NCI-H187 treated with DMSO at 0.1 percent for 48 hours (cell line): ENCODE results near the gene RBKS.
"Not testable (repeated sequence)": the region's sequence is repeated elsewhere in the genome, so short reads cannot be mapped to it uniquely, and the experiment has no call there.

Experiments used
- DNase-seq: peaks from one replicate; lab custom pipeline; 2025; lab: John Stamatoyannopoulos, UW

Gene RBKS

GRCh38 chr2:27762951-27763906 lies 127.0 kb downstream of the RBKS start:
- no peak for DNase-seq

DNA sequence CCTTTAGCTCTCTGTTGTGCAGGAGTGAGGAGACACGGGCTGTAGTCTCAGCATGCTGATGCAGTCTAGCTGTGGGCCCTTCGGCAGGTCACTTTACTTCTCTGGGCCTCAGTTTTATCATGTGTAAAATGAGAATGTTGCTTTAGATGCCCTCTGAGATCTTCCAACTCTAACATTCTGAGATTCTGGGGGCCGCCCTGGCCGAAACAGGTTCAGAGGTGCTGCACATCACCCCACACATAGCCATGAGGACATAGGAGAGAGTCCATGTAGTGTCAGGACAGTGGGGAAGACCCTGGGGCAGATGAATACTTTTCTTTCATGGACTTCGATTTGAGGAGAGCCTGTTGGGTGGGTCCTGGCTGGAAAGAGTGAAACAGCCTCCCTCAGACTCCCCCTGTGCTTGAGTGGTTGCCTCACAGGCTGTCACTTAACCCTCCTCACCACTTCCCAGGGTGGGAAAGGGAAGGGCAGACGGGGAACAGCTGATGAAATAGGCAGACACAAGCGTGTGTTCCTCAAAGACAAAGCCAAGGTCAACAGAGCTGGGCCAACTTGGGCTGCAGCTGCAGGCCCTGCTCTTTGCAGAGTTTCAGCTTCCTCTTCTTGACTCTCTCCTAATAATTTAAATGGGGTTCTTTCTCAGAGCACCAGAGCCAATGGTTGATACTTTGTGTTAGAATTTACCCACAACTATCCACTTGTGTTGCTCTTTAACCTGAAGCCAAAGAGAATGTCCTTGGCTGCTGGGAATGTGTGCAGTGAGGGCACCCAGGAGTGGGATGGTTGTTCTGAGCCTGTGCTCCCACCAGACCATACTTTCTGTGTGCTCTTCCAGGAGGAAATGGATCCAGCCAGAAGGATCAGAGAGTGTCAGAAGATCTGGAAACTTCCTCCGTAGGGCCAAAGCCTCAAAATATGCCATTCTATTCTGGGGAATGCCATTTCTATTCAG lies 133.4 kb downstream of the RBKS start:
- DNase-seq, result no peak

DNA sequence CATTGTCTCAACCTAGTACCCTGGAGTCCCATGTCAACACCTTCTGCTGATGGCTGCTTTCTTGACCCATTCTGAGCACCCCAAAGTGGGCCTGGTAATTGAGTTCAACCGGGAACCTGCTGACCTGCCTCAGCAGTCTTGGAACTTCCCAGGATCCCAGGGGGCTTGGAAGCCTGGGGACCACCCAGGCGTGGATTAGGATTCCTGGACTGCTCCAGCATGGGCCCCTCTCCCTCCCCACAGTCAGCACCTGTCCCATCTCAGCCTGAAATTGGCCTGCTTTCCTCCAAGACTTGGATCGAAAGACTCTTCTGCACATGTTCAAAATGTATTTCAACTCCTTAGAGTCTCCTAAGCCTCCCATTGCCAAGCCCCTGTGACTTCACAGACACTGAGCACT lies 134.1 kb downstream of the RBKS start:
- no peak for DNase-seq

- no peak for DNase-seq
Measured at GRCh38 chr2:27754831-27755230, 135.4 kb downstream of the RBKS start.

DNA sequence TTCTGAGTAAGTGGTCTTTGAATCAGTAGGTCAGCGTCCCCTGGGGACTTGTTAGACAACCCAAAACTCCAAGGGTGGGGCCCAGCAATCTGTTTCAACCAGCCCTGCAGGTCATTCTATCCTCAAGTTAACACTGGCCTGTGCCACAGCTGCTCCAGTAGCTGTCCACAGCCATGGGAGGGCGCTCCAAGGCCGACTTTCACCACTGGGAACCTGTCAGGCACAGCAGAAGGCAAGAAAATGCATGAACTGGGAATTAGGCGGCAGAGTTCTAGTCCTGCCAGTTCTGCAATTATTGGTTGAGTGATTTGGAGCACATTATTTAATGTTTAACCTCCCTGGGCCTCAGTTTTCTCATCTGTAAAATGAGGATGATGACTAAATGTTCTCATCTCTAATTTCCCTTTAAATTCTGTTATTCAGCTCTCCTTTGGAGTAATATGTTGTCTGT lies 136.0 kb downstream of the RBKS start:
- no peak for DNase-seq

DNA sequence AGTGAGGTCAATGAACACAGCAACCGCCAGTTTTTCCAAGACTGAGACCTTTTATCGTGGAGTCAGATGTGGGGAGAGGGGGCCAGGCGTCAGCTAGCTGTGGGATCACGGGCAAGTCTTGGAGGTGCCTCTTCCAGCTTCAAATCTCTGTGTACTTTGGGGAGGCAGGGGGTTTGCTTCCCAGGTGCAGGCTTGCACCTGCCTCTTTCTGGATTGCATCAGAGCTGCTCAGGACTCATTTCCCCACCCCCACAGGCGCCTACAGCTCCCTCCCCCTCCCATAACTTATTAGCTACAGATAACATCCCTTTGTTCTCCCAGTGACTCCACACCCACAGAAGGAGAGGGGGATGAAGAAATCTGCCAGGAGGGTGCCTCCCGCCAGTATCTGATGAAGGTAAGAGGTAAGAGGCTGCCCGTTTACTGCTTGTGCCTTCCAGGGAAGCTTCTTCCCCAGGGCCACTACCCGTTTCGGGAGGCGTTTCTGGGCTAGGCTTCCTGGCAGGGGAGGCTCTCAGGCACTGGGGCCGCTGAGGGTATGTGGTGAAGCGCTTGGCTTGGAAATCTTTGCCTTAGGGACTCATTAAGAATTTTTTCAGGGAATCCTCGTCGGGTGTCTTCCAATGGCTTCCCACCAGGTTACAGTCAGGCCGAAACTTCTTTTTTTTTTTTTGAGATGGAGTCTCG lies 137.5 kb downstream of the RBKS start:
- peak; percentile 85 for DNase-seq

DNA sequence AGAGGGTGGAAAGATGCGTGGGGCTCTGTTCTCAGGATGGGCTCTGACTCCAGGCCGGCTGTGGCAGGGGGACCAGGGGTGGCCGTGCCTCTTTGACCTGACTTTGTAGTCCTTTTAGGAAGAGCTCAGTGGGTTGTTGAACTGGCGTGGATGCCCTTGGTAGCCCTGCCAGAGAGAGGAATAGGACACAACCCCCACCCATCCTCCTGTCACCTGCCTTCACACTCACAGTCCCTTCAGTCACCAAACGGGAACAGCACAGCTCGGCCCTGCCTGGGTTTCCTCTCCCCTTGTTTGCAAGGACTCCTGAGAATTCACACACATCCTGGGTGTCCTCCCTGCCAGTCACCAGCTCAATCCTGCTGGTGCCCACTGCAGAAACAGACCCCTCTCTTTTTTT lies 138.8 kb downstream of the RBKS start:
- DNase-seq, result no peak

DNA sequence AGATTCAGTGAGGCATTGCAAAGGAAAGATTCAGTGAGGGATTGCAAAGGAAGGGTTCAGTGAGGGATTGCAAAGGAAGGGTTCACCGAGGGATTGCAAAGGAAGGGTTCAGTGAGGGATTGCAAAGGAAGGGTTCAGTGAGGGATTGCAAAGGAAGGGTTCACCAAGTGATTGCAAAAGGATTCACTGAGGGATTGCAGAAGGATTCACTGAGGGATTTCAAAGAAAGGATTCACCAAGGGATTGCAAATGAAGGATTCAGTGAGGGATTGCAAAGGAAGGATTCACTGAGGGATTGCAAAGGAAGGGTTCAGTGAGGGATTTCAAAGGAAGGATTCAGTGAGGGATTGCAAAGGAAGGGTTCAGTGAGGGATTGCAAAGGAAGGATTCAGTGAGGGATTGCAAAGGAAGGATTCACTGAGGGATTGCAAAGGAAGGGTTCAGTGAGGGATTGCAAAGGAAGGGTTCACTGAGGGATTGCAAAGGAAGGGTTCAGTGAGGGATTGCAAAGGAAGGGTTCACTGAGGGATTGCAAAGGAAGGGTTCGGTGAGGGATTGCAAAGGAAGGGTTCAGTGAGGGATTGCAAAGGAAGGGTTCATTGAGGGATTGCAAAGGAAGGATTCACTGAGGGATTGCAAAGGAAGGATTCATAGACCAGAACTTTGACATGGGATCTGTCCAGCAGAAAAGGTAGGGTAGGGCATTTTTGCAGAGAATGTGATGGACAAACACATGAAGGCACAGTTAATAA lies 141.2 kb downstream of the RBKS start:
- DNase-seq, result not testable (repeated sequence)

GRCh38 chr2:27747827-27748352 lies 142.3 kb downstream of the RBKS start:
- no peak for DNase-seq

DNA sequence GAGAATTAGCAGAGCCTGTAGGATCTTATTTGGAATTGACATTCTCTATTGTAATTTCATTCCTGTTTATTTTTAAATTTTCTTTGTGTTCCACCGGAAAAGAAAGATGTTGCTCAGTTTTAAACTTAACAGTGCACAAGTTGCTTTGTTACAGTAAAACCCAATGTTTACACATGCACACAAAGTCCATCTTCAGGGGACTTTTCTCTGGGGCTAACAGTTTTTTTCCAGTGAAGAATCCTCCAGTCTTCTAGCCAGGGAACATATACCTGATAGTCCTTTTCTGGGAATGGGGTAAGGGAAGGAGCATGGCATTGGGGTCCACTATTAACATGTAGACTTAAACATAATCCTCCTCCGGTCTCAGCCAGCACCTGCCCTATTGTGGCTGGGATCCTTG lies 143.9 kb downstream of the RBKS start:
- no peak for DNase-seq

- DNase-seq, result not testable (repeated sequence)
Measured at GRCh38 chr2:27745494-27745893, 144.7 kb downstream of the RBKS start.

- DNase-seq, result no peak
Measured at GRCh38 chr2:27742571-27742970, 147.6 kb downstream of the RBKS start.

DNA sequence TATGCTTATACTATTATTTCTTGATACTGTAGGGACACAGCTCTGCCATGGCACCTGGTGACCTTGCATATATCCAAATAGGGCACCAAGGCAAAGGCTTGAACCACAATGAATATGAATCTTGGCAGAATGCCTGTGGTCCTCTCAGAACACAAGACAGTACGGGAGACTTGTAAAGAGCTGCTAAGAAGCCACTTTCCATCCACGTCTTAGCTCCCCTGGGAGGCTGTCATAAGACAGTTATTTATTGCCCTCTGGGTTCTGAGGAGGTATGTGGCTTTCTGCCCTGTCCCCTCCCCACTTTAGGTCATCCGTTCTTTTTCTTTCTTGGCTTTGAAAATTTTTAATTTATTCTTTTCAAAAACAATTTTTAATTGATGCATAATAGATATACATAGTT lies 148.5 kb downstream of the RBKS start:
- no peak for DNase-seq

DNA sequence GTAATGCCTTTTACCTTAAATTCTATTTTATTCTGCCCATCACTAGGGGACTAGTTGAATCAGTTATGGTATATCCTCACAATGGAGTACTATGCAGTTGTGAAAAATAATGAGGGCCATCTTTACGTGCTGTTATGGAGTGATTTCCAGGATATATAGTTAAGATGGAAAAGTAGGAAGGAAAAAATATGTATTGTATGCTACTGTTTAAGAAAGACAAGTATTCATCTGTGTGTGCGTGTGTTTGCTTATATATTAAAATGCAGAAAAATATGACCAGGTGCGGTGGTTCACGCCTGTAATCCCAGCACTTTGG lies 151.2 kb downstream of the RBKS start:
- DNase-seq, result no peak

GRCh38 chr2:27738349-27739057 lies 151.7 kb downstream of the RBKS start:
- no peak for DNase-seq

DNA sequence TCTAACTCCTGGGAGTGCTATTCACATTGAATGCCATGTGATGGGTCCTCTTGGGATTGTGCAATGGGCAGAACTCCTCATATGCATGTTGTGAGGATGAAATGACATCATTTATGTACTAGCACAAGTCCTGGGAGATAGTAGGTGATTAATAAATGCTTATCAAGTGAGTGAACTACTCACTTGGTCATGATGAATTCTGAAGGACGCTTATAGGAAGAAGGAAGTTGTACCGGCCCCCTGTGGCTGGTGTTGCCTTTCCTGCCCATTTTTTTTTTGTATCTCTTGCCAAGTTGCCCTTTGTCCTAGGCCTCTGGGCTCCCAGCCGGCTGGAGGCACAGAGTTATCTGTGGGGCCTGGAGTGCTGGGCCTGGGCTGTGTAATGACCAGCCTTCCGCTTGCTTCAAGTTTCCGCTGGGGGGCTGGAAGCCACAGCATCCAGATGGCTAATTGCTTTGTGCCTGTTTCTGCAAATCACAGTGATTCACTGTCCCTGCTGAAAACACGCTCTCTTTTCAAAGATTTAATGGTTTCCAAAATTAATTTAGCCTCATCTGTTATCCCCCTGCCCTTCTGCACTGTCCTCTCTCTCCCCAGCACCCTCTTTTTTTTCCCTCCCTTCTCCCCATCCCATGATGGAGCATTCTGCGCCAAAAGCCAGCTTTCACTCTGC lies 152.4 kb downstream of the RBKS start:
- no peak for DNase-seq

DNA sequence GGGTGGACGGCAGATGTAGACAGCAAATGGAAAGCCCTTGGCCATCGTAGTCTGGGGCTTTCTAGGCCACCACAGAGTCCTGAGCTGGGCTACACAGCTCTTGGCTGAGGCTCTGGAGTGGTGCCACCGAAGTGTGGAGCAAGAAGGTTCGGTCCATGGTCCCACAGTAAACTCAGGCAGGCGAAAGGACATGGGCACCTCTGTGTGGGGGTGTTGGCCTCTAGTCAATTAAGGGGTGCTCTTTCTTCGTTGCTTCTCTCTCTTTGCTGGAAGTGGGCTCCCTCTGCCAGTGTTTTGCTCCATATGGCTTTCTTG lies 153.3 kb downstream of the RBKS start:
- DNase-seq, result no peak

DNA sequence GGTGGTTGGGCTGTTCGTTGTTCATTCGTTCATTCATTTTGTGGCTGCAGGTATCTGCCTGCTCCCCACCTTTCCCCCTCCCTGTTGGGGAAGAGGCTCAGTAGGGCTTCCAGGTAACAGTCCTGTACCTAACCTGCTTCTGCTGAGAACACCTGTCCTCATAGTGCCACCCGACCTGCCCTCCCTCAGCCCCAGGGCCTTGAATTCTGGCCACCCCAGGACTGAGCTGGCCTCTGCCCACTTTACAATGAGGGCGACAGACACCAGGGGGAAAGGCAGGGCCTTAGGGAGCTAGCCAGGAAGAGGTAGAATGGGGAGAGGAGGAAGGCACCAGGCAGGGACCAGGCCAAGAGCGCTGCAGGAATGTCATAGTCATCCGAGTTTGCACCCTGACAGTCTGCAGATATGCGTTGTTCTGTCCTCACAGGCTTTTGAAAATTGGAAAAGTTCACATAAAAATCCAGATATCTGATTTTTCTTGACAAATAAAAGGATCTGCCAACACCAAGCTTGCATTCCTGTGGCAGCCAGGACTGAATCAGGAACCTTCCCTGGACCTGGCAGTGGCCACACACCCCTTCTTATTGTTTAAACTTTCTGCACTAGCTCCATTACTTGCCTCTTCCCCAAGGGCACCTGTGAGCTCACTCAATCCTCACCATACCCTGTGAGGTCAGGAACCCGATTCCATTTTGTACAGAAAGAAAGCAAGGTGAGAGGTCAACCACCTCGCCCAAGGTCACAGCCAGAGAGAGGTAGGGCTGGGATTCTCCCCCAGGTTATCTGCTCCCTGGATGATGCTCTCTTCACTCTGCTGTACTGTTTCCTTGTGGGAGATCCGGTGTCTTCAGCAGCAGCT lies 153.9 kb downstream of the RBKS start:
- no peak for DNase-seq

GRCh38 chr2:27735263-27735904 lies 154.8 kb downstream of the RBKS start:
- DNase-seq, result no peak
